Trophoblast cell (in vitro differentiated cells and primary cell): ENCODE results near the gene EEFSEC.

Experiments
- DNase-seq, 2 donors: peaks; one replicate each; pipeline ENCODE4 v3.0.0-alpha.2; 2016
- H2AFZ ChIP-seq: 2 replicates; pipeline ENCODE4 v1.6.1; 2013; ENCODE audit warnings: low read length, moderate library complexity, mild to moderate bottlenecking; ENCODE audit not compliant: insufficient read depth, poor library complexity
- H2AK5ac ChIP-seq: 2 replicates; pipeline ENCODE4 v1.6.1; 2013; ENCODE audit warnings: mild to moderate bottlenecking, low read length
- H2BK120ac ChIP-seq: 2 replicates; pipeline ENCODE4 v1.6.1; 2013; ENCODE audit warnings: low read length, mild to moderate bottlenecking, moderate library complexity; ENCODE audit not compliant: insufficient read depth, poor library complexity
- H2BK12ac ChIP-seq: 2 replicates; pipeline ENCODE4 v1.6.1; 2013; ENCODE audit warnings: mild to moderate bottlenecking, low read length, moderate library complexity
- H2BK5ac ChIP-seq: 2 replicates; pipeline ENCODE4 v1.6.1; 2013; ENCODE audit warnings: low read length, low read depth, moderate library complexity, mild to moderate bottlenecking; ENCODE audit not compliant: poor library complexity
- H3K14ac ChIP-seq: 2 replicates; pipeline ENCODE4 v1.6.1; 2013; ENCODE audit warnings: mild to moderate bottlenecking, low read length
- H3K18ac ChIP-seq: 2 replicates; pipeline ENCODE4 v1.6.1; 2013; ENCODE audit warnings: mild to moderate bottlenecking, low read length
- H3K23ac ChIP-seq: 2 replicates; pipeline ENCODE4 v1.6.1; 2013; ENCODE audit warnings: low read length
- H3K27ac ChIP-seq: 2 replicates; pipeline ENCODE4 v1.5.1; 2013; ENCODE audit warnings: low read depth, mild to moderate bottlenecking, inconsistent platforms, low read length, moderate library complexity
- H3K27me3 ChIP-seq: 2 replicates; pipeline ENCODE4 v1.6.1; 2013; ENCODE audit warnings: inconsistent platforms, mild to moderate bottlenecking, low read length, moderate library complexity; ENCODE audit not compliant: insufficient read depth
- H3K36me3 ChIP-seq, 2 experiments: 1 replicate in 1 of 2; 2 replicates in 1 of 2; pipeline ENCODE4 v1.6.1; 2013; ENCODE audit warnings: low read length in 2 of 2, mild to moderate bottlenecking in 2 of 2, moderate library complexity in 1 of 2; ENCODE audit not compliant: insufficient read depth in 2 of 2, control insufficient read depth in 1 of 2
- H3K4ac ChIP-seq: 2 replicates; pipeline ENCODE4 v1.6.1; 2013; ENCODE audit warnings: low read depth, mild to moderate bottlenecking, low read length, moderate library complexity
- H3K4me1 ChIP-seq, 2 experiments: 1 replicate in 1 of 2; 2 replicates in 1 of 2; pipeline ENCODE4 v1.6.1; 2013; ENCODE audit warnings: low read length in 2 of 2, mild to moderate bottlenecking in 2 of 2, moderate library complexity in 1 of 2; ENCODE audit not compliant: insufficient read depth in 2 of 2, control insufficient read depth in 1 of 2
- H3K4me2 ChIP-seq: 2 replicates; pipeline ENCODE4 v1.6.1; 2013; ENCODE audit warnings: inconsistent platforms, mild to moderate bottlenecking, low read length, moderate library complexity
- H3K4me3 ChIP-seq: 2 replicates; pipeline ENCODE4 v1.5.1; 2013; ENCODE audit warnings: mild to moderate bottlenecking, low read depth, low read length, inconsistent platforms
- H3K79me1 ChIP-seq: one replicate; pipeline ENCODE4 v1.6.1; 2013; ENCODE audit warnings: low read length
- H3K79me2 ChIP-seq: 2 replicates; pipeline ENCODE4 v1.6.1; 2013; ENCODE audit warnings: low read length, mild to moderate bottlenecking; ENCODE audit not compliant: control insufficient read depth, insufficient read depth, poor library complexity
- H3K9ac ChIP-seq: 2 replicates; pipeline ENCODE4 v1.6.1; 2013; ENCODE audit warnings: mild to moderate bottlenecking, low read length
- H3K9me3 ChIP-seq: 2 replicates; pipeline ENCODE4 v1.6.1; 2013; ENCODE audit warnings: low read depth, mild to moderate bottlenecking, control low read depth, inconsistent platforms, low read length; ENCODE audit not compliant: insufficient read depth
- H4K12ac ChIP-seq: 2 replicates; pipeline ENCODE4 v1.6.1; 2013; ENCODE audit warnings: low read depth, mild to moderate bottlenecking, low read length, moderate library complexity
- H4K8ac ChIP-seq: 2 replicates; pipeline ENCODE4 v1.6.1; 2013; ENCODE audit warnings: low read depth, mild to moderate bottlenecking, low read length, moderate library complexity
- H4K91ac ChIP-seq: one replicate; pipeline ENCODE4 v1.6.1; 2013; ENCODE audit warnings: low read depth, mild to moderate bottlenecking, low read length, moderate library complexity
- WGBS: extraction: QIAGEN DNeasy Blood & Tissue Kit; methylation state at CpG from one replicate; pipeline ENCODE4 v1.1.7; 2013; ENCODE audit warnings: missing lambda C conversion rate; ENCODE audit not compliant: insufficient read length, insufficient coverage; ENCODE audit errors: extremely low coverage; 5-methylcytosine and 5-hydroxymethylcytosine counted together

The EEFSEC gene

DNA sequence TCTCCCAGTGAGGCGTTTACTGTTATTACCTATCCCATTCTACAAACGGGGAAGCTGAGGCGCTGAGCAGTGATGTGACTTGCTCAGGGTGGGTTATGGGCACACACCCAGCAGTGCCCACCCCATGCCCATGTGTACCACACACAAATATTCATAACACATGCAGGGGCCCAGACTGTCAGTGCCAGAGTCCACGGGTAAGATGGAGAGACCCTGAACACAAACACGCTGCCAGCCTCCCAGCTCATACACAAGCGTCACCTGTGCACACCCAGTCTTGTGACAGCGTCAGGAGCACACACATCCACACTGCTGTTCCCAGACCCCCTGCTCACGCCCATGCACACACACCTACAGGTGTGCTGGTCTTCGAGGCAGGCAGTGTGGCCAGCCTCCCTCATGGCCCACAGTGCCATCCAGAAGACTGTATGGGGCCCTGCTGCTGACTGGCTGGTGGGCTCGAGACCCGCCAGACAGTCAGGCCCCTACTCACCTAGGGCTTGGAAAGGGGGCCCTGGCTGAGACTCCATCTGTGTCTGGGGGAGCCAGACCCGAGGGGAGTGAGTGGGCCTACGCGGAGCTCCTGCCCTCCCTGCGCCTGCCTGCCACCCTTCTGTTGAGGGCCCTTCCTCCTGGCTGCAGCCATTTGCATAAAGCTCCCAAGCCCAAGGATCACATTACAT is 274.0 kb downstream of the EEFSEC start:
- Histone ChIP-seq H4K91ac (peak overlapping the region; percentile 65), H3K79me1 (peaks cover 19% of the 10 kb centered on the region), H3K4ac (no peak overlapping the region), H2BK120ac (peak overlapping the region; percentile 4), H3K9ac (no peak overlapping the region), H3K4me1 (peaks cover 13 to 24% of the 10 kb centered on the region in 2 experiments), H3K36me3 (no peaks in the 10 kb centered on the region), H3K18ac (no peak overlapping the region), H3K9me3 (no peaks in the 10 kb centered on the region), H4K8ac (no peak overlapping the region), H2AK5ac (peak overlapping the region; percentile 88), H3K79me2 (peaks cover under 1% of the 10 kb centered on the region), H2BK5ac (no peak overlapping the region), H2BK12ac (peak overlapping the region; percentile 33), H3K14ac (no peak overlapping the region), H3K27me3 (no peaks in the 10 kb centered on the region), H4K12ac (no peak overlapping the region), H3K4me3 (no peak overlapping the region), H3K23ac (no peak overlapping the region), H3K4me2 (no peak overlapping the region), H3K27ac (no peak overlapping the region), H2AFZ (no peak overlapping the region)
- no CpG with 5 or more reads among the region's 15 CpGs for WGBS
- DNase-seq = no peak

DNA sequence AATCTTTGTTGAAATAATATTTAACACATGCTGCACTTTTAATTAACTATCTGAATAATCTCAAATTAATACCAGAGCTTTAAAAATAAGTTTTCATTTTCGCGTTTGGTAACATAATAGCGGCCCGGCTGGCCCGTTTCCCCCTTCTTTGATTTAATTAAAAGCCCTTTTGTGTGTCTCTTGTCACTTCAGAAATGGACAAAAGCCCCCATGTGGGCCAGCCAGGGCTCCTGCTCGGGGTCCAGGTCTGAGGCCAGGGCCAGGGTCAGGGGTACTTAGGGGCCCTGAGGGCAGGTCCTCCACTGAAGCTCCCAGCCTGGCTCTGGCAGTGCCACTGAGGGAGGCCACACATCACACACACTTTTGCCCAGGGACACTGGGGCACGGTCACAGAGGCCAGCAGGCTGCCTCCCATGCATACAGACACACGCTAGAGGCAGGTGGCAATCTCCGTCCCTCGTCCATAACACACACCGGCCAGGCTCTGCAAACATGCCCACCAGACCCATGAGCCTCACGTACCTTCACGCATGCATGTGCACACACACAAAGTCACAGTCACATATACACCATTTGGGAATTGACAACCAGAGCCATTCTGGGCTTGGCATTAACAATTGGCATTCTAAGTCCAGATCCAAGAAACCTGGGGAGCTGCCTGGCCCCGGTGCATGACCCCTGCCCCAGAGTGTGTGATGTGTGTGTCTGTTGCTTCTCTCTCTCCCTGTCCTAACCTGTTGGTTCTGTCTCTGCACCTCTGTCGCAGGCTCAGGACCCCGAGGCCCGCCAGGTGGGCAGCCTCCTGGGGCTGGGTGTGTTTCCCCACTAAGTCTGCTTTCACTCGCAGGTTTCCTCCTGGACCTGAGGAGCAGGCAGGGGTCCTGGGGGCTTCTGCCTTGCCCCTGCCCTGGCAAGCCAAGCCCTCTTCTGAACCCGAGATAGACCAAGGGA is 274.9 kb downstream of the EEFSEC start:
- Histone ChIP-seq H4K12ac (no peak overlapping the region), H3K9ac (no peak overlapping the region), H3K27me3 (no peaks in the 10 kb centered on the region), H3K9me3 (no peaks in the 10 kb centered on the region), H2BK5ac (no peak overlapping the region), H3K23ac (no peak overlapping the region), H3K79me2 (peaks cover 3% of the 10 kb centered on the region), H4K91ac (peak overlapping the region; percentile 62), H3K27ac (no peak overlapping the region), H2AK5ac (peak overlapping the region; percentile 49), H4K8ac (no peak overlapping the region), H2AFZ (no peak overlapping the region), H3K4me1 (peaks cover 19 to 29% of the 10 kb centered on the region in 2 experiments), H2BK120ac (peak overlapping the region; percentile 10), H3K4me3 (no peak overlapping the region), H3K4me2 (no peak overlapping the region), H3K18ac (peak overlapping the region; percentile 13), H2BK12ac (peak overlapping the region; percentile 88), H3K14ac (no peak overlapping the region), H3K36me3 (no peaks in the 10 kb centered on the region), H3K79me1 (peaks cover 25% of the 10 kb centered on the region), H3K4ac (no peak overlapping the region)
- no peak for DNase-seq
- WGBS = no CpG with 5 or more reads among the region's 19 CpGs

DNA sequence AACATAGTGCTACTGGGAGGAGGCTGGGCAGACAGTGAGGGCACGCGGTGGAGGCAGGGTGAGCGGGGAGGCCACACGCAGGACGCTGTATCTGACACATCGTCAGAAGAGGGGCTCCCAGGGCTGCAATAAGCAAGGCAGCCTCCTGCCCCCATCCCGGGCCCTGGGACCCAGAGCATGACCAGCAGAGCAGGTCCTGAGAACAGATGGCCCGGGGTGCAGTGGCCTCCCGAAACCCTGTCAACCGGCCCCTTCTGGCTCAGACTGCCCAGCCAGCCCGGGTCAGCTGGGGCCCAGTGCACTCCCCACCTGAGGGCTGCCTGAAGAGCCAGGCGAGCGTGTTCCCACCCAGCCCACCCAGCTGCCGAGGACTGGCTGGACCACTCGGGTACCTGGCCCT is 276.0 kb downstream of the EEFSEC start:
- Histone ChIP-seq H3K23ac (no peak overlapping the region), H4K12ac (no peak overlapping the region), H2BK12ac (peak overlapping the region; percentile 88), H3K4ac (no peak overlapping the region), H3K79me1 (peaks cover 31% of the 10 kb centered on the region), H2AFZ (no peak overlapping the region), H4K8ac (no peak overlapping the region), H3K9me3 (no peaks in the 10 kb centered on the region), H3K18ac (peak overlapping the region; percentile 2), H3K9ac (no peak overlapping the region), H3K4me1 (peaks cover 25 to 35% of the 10 kb centered on the region in 2 experiments), H4K91ac (peak overlapping the region; percentile 62), H3K27me3 (no peaks in the 10 kb centered on the region), H3K36me3 (no peaks in the 10 kb centered on the region), H3K79me2 (peaks cover 5% of the 10 kb centered on the region), H3K27ac (no peak overlapping the region), H3K4me3 (no peak overlapping the region), H2BK5ac (no peak overlapping the region), H2AK5ac (peak overlapping the region; percentile 49), H3K4me2 (no peak overlapping the region), H2BK120ac (peak overlapping the region; percentile 10), H3K14ac (peak overlapping the region; percentile 70)
- no peak for DNase-seq
- WGBS = no CpG with 5 or more reads among the region's 15 CpGs

DNA sequence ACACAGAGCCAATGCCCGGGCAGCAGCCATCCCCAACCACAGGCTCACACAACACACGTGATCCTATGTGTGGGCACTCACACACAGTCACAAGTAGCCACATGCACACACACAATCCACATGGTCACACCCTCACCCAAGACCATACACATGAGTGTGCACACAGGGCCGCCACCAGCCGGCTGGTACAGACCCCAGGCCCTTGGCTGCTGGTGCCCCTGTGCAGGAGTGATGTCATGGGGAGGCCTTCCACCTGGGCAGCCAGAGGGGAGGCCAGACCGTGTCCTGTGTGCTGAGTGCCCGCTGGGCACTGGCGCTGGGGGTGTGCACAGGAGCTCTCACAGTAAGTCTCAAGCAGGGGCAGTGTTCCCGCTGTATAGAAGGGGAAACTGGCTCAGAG is 276.5 kb downstream of the EEFSEC start:
- no peak overlapping the region for H2BK120ac ChIP-seq
- H3K18ac ChIP-seq = no peak overlapping the region
- no peak overlapping the region for H4K12ac ChIP-seq
- no peak overlapping the region for H4K91ac ChIP-seq
- no peak overlapping the region for H2BK12ac ChIP-seq
- H2AK5ac ChIP-seq = peak overlapping the region; percentile 0
- H3K27ac ChIP-seq = no peak overlapping the region
- no peak overlapping the region for H3K4ac ChIP-seq
- H2BK5ac ChIP-seq = no peak overlapping the region
- no CpG with 5 or more reads among the region's 8 CpGs for WGBS
- no peak overlapping the region for H3K14ac ChIP-seq
- H2AFZ ChIP-seq = no peak overlapping the region
- H3K79me1 ChIP-seq = peaks cover 34% of the 10 kb centered on the region
- no peak overlapping the region for H3K9ac ChIP-seq
- no peaks in the 10 kb centered on the region for H3K9me3 ChIP-seq
- peaks cover 29 to 38% of the 10 kb centered on the region in 2 experiments for H3K4me1 ChIP-seq
- no peak overlapping the region for H3K4me3 ChIP-seq
- no peak overlapping the region for H3K4me2 ChIP-seq
- H4K8ac ChIP-seq = no peak overlapping the region
- no peaks in the 10 kb centered on the region for H3K36me3 ChIP-seq
- H3K27me3 ChIP-seq = no peaks in the 10 kb centered on the region
- DNase-seq = no peak
- peaks cover 5% of the 10 kb centered on the region for H3K79me2 ChIP-seq
- no peak overlapping the region for H3K23ac ChIP-seq
